Endothelial cell of umbilical vein (primary cell): ENCODE data around the gene ADSL.

Experiments
- EZH2 ChIP-seq: IDR thresholded peaks from 2 replicates; pipeline ENCODE4 v1.6.1; 2012; ENCODE audit warnings: borderline replicate concordance, low read depth, mild to moderate bottlenecking, moderate library complexity, low read length, inconsistent platforms; ENCODE audit not compliant: severe bottlenecking
- GATA2 ChIP-seq: IDR thresholded peaks from 2 replicates; pipeline ENCODE4 v1.7.0; 2011; ENCODE audit warnings: low read depth, mild to moderate bottlenecking, moderate library complexity, mixed read lengths, low read length; ENCODE audit not compliant: insufficient read length, insufficient read depth
- JUN ChIP-seq: IDR thresholded peaks from 2 replicates; pipeline ENCODE4 v1.6.1; 2011; ENCODE audit warnings: borderline replicate concordance, low read depth; ENCODE audit not compliant: insufficient read length, insufficient read depth
- MYC ChIP-seq: IDR thresholded peaks from one replicate; pipeline ENCODE4 v1.6.1; 2011; ENCODE audit warnings: mild to moderate bottlenecking, low read depth, low read length
- POLR2A ChIP-seq: IDR thresholded peaks from 2 replicates; pipeline ENCODE4 v1.6.1; 2012; ENCODE audit warnings: low read depth, mild to moderate bottlenecking, control low read depth, low read length
- POLR2AphosphoS5 ChIP-seq: IDR thresholded peaks from 2 replicates; pipeline ENCODE4 v1.6.1; 2012; ENCODE audit warnings: low read depth, mild to moderate bottlenecking, control low read depth, low read length, moderate library complexity; ENCODE audit not compliant: insufficient read depth
- TF ChIP-seq, protein P1 (sequence below), 2 donors: IDR thresholded peaks; 1 replicate in 1 of 2; 2 replicates in 1 of 2; pipeline ENCODE4 v1.5.1; 2011; ENCODE audit warnings: low read length in 2 of 2, mild to moderate bottlenecking in 2 of 2, moderate library complexity in 2 of 2, control low read depth in 1 of 2, inconsistent platforms in 1 of 2, low read depth in 1 of 2; ENCODE audit not compliant: insufficient read depth in 1 of 2; ENCODE audit errors: extremely low read depth in 1 of 2
- TF ChIP-seq, protein P2 (sequence below): IDR thresholded peaks from 2 replicates; pipeline ENCODE4 v1.6.1; 2011; ENCODE audit not compliant: insufficient read depth, insufficient read length

DNA sequence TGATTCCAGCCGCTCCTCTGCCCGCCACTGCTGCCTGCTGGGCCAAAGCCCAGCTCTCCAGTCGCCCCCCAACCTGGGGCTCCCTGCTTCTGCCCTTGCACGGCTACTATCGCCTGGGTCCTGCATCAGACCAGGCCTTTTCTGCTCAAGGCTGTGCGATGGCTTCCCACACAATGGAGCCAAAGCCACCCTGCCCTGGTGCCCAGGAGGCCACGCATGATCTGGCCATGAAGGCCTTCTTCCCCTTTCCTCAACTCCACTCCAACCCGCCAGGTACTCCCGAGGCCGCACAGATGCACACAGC, 69.9 kb downstream of the ADSL start:
- TF ChIP-seq POLR2A (no peak), EZH2 (no peak), MYC (no peak), POLR2AphosphoS5 (no peak), JUN (no peak), GATA2 (no peak)
- TF ChIP-seq, protein P1, sequence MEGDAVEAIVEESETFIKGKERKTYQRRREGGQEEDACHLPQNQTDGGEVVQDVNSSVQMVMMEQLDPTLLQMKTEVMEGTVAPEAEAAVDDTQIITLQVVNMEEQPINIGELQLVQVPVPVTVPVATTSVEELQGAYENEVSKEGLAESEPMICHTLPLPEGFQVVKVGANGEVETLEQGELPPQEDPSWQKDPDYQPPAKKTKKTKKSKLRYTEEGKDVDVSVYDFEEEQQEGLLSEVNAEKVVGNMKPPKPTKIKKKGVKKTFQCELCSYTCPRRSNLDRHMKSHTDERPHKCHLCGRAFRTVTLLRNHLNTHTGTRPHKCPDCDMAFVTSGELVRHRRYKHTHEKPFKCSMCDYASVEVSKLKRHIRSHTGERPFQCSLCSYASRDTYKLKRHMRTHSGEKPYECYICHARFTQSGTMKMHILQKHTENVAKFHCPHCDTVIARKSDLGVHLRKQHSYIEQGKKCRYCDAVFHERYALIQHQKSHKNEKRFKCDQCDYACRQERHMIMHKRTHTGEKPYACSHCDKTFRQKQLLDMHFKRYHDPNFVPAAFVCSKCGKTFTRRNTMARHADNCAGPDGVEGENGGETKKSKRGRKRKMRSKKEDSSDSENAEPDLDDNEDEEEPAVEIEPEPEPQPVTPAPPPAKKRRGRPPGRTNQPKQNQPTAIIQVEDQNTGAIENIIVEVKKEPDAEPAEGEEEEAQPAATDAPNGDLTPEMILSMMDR (IDR thresholded peaks at IDR 0.05; ENCODE audit: extremely low read depth in 1 of 2, insufficient read depth in 1 of 2, low read depth in 1 of 2, low read length in 2 of 2), result no peak
- TF ChIP-seq, protein P2, sequence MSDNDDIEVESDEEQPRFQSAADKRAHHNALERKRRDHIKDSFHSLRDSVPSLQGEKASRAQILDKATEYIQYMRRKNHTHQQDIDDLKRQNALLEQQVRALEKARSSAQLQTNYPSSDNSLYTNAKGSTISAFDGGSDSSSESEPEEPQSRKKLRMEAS, result no peak
